NCI-H128 (cell line): Measurements from ENCODE around the gene PHC2.

Experiments
- DNase-seq: peaks from one replicate; lab custom pipeline; 2025; ENCODE audit not compliant: unreplicated experiment; lab: John Stamatoyannopoulos, UW

PHC2 gene

DNA sequence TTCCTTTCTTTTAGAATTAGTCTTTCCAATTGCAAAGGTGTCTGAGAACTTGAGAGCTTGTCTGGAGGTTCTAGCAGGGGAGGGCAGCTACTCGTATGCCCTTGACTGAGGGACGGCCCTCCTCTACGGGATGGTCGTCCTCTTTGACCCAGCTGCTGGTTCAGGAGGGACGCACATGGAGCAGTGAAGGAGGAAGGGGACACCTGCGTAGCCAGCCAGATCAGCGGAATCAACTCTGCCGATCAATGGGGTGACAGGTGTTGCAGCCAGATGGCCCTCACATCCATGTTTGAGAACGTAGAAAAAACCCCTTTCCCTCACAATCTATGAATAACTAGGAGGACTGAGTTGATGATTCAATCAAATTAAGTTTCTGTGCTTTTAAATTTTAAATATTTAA lies 94.3 kb downstream of the PHC2 start:
- DNase-seq: no peak

DNA sequence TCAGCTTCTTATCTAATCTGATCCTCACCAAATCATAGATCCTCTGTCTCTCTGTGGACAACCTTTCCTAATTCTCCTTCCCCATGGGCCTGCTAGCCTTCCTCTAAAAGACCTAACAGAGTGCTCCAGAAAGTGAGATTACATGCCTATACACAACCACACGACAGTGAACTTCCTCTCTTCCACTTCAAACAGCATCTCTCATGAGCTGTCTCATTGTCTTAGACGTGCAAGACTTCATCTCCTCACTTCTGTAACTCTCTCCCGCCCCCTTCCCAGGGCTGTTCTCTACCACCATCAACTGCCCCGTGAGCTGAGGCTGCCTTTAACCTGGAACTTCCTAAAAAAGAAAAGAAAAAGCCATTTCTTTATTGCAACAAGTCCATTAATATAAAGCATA lies 95.9 kb downstream of the PHC2 start:
- no peak for DNase-seq

DNA sequence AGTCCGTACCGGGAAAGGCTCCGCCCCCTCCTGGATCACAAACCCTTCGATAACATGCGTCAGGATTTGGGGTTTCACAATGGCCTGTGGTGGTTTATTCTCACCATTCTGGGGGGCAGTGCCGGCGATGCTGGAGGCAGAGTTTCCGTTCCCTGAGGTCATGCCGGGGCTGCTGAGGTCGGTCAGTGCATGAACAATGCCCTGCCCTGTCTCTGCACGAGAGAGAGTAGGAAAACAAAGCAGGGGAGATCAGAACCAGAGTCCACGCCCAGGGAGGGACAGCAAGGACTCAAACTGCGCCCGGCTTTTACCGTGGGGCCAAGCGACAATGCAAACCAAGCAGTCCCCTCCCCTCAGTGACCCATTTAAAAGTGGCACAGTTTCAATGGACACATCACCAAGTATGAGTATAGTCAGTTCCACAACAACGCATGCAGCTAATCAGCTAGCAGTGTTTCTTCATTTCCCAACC lies 96.8 kb downstream of the PHC2 start:
- DNase-seq: no peak

DNA sequence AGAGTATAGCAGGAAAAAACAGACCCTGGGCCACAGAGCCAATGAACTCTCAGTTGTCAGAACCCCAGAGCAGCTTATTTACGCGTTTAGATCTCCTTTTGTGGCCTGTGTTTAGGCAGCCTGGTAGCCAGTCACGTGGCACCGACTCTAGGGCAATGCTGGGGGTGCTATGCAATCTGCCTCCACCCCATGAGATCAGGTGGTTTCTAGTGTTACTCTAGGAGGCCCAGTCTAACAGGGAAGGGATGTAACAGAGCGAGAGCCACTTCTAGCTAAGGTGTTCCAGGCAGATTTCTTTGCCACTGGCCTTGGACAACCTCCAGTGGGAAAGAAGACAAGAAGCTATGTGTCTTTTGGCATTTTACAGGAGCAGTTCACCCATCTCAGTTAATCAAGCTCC lies 98.0 kb downstream of the PHC2 start:
- DNase-seq: no peak

DNA sequence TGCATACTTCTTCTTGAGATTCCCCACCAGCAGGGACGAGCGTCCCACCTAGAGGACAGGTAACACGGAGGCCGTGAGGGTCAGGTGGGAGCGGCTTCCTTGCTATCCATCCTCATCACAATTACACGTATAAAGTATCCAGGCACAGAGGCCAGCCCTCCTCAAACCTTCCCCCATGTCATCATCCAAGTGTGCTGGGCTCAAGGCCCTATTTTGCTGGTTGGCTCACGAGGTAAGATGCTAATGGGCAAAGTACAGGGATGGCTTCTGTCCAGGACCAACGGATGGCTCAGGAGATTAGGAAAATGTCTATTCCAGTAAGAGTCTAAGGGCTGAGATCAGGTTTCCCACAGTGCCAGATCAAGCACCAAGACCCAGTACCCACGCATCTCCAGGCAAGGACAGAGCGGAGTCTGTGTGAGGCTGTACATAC lies 98.5 kb downstream of the PHC2 start:
- no peak for DNase-seq

DNA sequence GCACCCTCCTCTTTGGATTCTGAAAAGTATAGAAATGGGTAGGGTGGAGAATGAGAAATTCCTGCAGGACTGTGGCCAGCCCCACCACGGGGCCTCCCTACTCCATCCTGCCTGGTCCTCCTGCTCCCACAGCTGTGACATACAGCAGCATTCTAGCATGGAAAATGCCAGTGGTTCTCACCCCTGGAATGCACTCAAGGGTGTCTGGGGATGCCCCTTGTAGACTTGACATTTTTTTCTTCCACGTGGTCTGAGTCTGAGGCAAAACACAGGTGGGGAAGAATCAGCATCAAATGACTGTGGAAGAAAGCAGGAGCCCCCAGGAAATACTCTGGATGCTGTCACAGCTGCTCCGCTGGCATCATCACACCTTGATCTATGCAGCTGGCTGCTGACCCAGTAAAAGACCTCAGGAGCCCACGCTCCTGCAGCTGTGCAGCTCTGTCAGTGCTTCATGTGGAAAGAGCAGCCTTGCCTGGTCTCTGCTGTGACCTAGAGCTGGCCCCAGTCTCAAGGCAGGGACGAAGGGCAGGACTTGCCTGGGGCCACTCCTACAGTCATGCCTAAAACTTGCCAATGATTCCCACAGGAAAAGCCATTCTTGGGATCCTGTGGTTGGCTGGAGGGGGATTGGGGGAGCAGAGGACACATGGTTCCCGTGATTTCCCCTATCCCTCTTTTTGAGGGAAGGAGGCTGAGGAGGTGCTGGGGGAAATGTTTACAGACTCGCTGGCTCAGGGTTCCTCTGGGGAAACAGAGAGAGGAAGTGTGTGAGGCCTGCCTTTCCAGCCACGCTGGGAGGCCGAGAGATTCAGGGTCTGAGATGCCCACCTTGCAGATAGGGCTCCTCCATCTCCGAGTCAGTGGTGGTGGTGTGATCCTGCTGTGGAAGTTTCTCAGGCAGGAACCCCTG lies 99.2 kb downstream of the PHC2 start:
- DNase-seq: no peak

DNA sequence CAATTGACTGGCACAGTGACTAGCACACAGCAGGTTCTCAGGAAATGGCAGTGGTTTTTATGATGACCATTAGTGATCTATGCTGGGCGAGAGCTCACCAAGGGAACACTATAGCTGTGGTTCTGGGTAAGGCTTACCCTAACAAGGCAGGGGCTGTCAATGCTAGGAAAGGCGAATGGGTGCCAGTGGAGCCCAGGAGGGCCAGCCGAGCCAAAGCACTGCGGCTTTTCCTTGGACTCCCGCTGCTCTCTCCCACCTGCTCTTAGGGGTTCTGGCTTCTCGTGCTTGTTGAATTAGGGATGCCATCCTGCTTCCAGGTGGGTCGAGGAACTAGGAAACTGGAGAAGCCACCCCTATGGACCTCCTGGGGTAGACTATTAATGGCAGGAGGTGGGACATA lies 100.0 kb downstream of the PHC2 start:
- DNase-seq: no peak

DNA sequence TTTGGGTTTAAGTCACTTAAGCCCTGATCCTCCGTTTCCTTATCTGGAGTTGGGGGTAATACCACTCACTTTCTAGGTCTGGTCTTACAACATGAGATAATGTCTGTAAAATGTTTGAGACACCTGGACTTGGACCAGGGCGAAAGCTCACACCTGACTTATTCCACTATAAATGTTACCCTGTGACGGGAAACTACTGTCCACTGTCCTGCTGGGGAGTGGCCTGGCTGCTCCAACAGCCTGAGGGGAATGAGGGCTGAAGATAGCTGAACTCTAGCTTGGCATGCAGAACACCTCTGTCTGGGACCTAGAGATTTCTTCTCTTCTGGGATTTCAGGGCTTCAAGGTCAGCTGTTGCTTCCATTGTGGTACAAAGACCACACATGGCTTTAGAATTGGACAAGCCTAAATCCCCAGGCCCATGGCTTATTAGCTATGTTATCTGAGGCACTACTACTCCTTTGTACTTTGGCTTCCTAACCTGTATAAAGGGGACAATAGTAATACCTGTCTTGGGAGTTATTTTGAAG lies 100.5 kb downstream of the PHC2 start:
- DNase-seq: no peak

DNA sequence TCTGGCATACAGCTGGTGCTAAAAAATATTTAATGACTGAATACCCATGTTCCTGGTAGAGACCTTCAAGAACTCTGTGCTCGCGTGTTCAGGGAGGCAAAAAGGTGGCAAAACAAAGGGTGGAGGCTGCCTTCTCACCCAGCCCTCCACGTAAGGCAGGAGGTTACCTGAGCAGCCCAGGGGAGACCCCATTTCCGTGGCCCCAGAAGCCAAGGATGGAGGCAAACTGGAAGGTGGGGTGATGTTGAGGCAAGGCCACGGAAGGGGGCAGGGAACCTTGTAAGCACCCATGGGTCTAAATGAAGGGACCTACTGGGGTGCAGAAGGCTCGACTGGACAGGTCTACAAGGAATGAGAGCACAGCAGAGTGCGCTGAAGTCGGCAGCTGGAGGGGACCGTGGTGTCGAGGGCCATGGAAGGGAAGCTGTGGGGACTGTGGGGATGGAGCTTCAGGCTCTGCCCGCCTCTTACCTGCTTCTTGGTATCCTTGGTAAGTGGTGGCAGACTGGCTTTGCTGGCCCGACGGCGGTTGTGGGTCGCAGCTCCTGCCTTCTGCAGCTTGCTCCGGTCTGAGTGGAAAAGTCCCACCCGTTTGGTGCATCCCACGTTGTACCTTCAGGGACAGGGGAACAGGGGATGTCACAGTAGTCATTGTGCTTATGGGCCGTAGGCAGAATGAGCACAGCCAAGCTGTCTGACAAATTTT lies 101.1 kb downstream of the PHC2 start:
- DNase-seq: no peak

DNA sequence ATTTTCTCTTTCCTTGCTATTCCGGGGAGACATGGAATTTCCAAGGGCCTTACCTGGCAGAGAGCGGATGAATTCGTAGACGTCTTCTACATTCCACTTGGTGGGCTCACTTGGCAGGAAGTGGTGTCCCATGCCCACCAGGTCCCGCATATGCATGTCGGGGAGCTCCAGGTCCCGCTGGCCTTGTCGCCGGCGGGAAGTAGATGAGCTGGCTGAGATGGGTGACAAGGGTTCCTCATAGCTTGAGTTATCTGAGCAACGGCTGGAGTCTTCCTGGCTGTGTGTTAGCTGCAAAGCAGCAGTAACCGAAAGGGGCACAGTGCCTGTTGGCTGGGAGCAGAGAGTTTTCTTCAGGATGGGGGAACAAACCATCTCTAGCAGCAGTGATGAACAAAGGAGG lies 102.1 kb downstream of the PHC2 start:
- DNase-seq: no peak

DNA sequence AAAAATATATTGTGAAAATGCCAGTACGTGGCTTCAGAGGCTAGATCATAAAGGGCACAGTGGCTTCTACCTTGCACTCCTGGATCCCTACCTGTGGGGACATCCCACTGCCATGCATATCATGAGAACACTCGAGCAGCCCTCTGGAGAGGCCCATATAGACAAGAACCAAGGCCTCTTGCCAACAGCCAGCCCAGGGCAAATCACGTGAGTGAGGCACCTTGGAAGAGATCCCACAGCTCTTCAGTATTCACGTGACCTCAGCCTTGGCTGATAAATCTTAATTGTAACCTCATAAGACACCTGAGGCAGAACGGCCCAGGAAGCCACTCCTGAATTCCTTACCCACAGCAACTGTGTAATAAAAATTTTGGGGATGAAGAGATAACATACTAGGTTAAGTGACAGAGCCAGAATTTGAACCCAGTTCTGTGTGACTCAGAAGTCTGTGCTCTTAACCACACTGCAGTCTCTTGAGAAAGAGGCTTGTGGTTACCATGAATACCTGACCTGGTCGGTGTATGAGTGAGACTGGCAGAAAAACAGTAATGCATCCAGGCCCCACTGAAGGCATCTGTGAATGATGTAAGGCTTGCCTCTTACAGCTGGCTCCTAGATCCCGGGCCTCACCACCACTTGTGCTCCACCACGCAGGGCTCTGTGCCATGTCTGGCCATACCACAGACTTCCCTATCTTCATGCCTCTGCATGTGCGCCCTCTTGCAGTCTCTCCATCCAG lies 103.1 kb downstream of the PHC2 start:
- DNase-seq: no peak

DNA sequence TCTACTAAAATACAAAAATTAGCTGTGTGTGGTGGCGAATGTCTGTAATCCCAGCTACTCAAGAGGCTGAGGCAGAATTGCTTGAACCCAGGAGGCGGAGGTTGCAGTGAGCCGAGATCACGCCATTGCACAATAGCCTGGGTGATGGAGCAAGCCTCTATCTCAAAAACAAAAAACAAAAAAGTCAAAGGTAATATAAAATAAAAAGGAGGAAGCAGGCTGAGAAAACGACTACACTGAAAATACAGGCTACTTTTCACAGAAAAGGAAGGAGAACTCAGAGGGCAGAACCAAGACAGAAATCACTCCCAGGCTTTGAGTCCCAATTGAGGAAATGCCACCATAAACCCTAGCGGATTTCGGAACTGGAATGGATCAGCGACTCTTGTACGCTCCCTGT lies 104.1 kb downstream of the PHC2 start:
- DNase-seq: no peak

DNA sequence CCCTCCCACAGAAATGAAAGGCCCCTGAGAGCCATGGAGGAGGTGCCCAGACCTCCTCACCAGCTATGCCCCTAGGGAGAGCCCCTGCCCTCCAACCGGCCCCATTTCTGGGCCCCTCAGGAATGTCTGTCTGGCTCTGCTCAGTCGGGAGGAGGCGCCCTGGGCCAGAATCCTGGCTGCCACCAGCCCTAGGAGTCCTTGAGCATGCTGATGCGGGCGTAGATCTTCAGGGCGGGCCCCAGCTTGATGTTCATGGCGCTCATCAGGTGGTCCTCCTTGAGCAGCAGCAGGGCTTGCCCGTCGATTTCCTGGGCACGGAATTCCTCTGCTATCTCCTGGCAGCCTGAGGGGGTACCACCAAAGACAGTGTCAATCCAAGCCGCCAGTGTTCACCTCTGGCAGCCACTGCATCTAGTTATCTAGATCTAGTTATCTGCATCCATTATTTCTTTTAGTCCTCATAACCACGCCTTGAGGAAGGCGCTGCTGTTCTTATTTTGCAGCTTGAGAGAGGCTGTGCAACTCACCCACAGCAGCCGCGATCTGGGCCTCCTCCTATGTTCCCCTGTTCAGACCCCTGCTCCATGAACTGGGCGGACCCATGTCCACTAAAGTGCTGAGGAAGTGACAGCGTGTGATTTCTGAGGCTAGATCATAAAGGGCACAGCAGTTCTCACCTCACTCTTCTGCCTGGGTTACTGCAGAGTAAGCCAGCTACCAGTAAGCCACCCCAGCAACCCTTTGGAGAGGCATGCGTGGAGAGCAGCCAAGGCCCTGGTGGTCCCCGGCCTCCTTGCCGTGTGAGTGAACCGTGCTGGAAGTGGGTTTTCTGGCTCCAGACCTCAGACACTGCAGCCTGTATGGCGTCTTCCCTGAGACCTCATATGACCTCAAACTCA lies 106.0 kb downstream of the PHC2 start:
- DNase-seq: no peak

DNA sequence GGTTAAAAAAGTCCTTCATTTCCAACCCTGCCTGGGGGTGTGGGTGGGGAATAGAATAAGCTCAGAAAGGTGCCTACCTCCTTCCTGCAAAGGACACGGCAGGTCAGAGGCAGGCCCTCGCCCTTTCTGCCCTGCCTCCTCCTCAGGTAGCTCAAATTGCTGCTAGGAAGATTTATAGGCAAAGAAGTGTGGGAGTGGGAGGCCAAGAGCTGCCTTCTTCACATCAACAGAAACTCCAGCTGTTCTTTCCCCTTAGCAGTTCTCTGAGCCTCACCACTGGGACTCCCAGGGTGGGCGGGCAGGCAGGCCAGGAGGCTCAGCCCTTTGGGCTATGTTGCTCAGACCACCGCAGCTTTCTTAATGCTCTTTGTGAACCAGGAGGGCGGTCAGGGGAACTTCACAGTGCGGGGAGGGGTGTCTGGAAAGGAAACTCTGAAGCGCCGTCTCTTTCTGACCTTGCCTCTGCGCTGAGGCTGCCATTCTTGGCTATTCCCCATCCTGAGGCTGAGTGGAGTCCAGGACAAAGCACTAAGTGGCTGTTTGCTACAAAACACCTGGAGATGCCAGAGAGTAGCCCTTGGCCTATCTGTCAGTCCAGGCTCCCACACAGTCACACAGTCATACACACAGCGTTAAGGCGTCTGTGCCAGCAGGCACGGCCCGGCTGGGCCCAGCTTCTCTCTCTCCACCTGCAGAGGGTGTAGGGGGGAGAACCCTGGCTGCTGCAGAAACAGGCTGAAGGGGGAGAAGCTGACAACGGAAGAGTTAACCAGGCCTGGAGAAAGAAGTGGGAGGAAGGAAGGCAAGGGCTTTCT lies 107.0 kb downstream of the PHC2 start:
- no peak for DNase-seq

DNA sequence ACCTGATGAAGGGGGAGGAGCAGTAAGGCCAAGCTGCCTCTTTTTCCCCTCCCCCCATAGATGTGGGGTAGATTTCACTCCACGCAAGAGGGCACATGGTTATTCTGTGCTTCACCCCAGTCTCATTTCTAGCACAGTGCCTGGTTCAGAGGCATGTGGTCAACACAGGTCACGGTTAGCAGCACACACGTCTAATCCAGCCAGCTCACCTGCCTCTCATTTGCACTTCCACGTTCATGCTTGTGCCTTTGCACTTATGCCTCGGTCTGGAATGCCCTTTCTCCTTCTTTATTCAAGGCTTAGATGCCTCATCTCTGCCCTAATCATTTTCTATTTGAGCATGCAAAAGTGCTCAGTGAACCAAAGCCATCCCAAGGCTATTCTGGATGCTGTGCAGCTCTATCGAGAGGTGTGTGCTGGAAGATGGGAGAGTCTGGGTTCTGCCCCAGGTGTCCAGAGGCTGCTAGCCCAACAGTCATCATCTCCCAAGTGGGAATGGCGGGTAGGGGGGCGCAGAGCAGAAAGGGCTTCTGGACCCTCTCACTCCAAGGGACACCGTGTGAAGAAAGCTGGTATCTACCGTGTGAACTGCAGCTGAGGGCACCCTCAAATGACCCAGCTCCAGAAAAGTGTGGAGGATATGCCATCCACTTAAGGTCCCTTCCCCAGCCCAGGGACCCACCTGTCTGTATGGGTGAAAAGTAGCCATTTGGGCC lies 107.9 kb downstream of the PHC2 start:
- DNase-seq: no peak

DNA sequence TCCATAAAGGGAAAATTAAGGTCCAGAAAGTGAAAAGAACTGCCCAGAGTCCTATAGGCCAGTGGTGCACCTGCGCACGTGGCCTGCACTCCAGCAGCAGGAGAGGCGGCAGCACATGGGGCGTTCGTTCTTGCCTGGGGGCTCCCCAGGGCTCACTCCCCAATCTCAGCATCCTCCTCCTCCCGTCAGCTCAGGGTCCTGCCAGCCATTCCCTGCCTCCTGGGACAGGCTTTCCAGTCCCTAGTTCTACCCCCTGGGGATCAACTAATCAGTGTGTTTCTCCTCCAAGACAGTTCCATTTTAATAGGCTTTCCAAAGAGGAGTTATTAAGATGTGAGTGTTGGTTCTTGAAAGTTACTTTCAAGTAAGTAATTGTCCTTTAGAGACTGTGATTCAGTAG lies 108.8 kb downstream of the PHC2 start:
- no peak for DNase-seq

DNA sequence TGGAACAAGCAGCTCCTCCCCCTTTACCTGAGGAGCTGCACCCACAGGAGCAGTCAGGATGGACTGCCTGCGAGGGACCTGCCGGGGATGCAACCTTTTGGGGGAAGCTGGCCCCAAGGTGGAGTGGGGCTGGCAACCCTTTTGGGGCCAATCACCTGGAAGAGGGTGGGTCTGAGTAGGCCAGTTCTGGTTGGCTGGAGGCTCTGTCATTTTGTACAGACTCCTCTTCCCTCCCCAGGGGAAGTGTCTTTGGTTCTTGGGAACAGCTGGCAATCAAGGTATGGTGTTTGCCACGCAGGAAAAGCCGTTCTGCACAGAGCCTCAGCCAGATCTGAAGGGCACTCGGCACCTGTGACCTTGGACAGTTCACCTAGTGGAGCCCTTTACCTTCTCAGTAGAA lies 109.7 kb downstream of the PHC2 start:
- DNase-seq: no peak

DNA sequence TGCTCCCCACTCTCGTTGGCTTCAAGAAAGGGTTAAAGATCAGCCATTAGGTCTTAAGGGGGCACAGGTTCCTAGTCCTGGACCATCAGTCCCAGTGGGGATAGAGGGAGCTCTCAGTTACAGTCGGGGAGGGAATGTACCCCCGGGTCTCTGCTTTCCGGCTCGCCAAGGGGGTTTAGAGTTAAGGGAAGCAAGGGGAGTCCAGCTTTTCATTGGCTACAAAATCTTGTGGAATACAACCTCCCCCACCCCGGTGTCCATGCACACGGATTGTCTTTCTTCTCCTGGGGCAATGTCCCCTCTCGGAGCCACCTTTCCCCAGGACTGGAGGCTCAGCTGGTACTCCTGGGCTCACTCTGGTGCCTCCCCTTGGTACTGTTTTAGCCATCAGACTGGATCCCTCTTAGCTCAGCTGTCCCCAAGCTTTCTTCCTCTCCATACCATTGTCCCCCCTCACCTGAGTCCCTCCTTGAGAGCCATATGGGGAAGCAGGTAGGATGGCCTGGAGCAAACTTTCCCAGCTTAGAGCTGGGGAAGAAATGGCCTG lies 110.2 kb downstream of the PHC2 start, which contains the start of gene A3GALT2:
Gene A3GALT2 (minus strand): TSS at position 480 of the 547 bp plus-strand sequence. CDS start 0 bp downstream, at position 480.
- no peak for DNase-seq
